Neuronal stem cell (in vitro differentiated cells): ENCODE measurements around the gene USP13.

Experiments used
- DNase-seq: peaks from one replicate; pipeline ENCODE4 v3.0.0-alpha.2; 2013; ENCODE audit warnings: low spot score
- H2AFZ ChIP-seq: one replicate; pipeline ENCODE4 v1.6.1; 2013; ENCODE audit warnings: mild to moderate bottlenecking, low read length, inconsistent platforms
- H2AK5ac ChIP-seq: 2 replicates; pipeline ENCODE4 v1.6.1; 2013; ENCODE audit warnings: low read depth, mild to moderate bottlenecking, inconsistent platforms, low read length, moderate library complexity, mixed read lengths
- H2BK120ac ChIP-seq: 2 replicates; pipeline ENCODE4 v1.6.1; 2013; ENCODE audit warnings: low read depth, mild to moderate bottlenecking, inconsistent platforms, low read length, moderate library complexity, mixed read lengths
- H2BK12ac ChIP-seq: one replicate; pipeline ENCODE4 v1.6.1; 2013; ENCODE audit warnings: low read length, inconsistent platforms
- H2BK15ac ChIP-seq: 2 replicates; pipeline ENCODE4 v1.6.1; 2013; ENCODE audit warnings: mild to moderate bottlenecking, low read length, inconsistent platforms, mixed read lengths
- H2BK5ac ChIP-seq: one replicate; pipeline ENCODE4 v1.6.1; 2013; ENCODE audit warnings: inconsistent platforms, mild to moderate bottlenecking, low read length, moderate library complexity
- H3K14ac ChIP-seq: one replicate; pipeline ENCODE4 v1.6.1; 2013; ENCODE audit warnings: low read length, inconsistent platforms
- H3K18ac ChIP-seq: 2 replicates; pipeline ENCODE4 v1.6.1; 2013; ENCODE audit warnings: low read length, inconsistent platforms
- H3K23ac ChIP-seq: 2 replicates; pipeline ENCODE4 v1.6.1; 2013; ENCODE audit warnings: low read depth, mild to moderate bottlenecking, mixed read lengths, low read length, inconsistent platforms; ENCODE audit not compliant: poor library complexity
- H3K27ac ChIP-seq: replicated peaks from 3 replicates; pipeline ENCODE4 v1.5.1; 2013; ENCODE audit warnings: low read length, inconsistent platforms
- H3K27me3 ChIP-seq, 3 experiments: 2 replicates each; pipeline ENCODE4 v1.6.1; 2013; ENCODE audit warnings: low read length in 3 of 3, mild to moderate bottlenecking in 2 of 3, inconsistent platforms in 1 of 3, low read depth in 1 of 3, mixed read lengths in 1 of 3, moderate library complexity in 1 of 3; ENCODE audit not compliant: control insufficient read depth in 3 of 3, insufficient read depth in 3 of 3
- H3K36me3 ChIP-seq, 2 donors: replicated peaks in 1 of 2; 2 replicates each; pipeline ENCODE4 v1.6.1; 2013; ENCODE audit warnings: low read length in 2 of 2; ENCODE audit not compliant: control insufficient read depth in 2 of 2, insufficient read depth in 2 of 2
- H3K4ac ChIP-seq: 2 replicates; pipeline ENCODE4 v1.6.1; 2013; ENCODE audit warnings: inconsistent platforms, mild to moderate bottlenecking, low read length, moderate library complexity
- H3K4me1 ChIP-seq, 2 donors: 1 replicate in 1 of 2; 2 replicates in 1 of 2; pipeline ENCODE4 v1.6.1; 2013; ENCODE audit warnings: low read length in 2 of 2, low read depth in 1 of 2; ENCODE audit not compliant: control insufficient read depth in 2 of 2, insufficient read depth in 1 of 2
- H3K4me2 ChIP-seq: one replicate; pipeline ENCODE4 v1.6.1; 2013; ENCODE audit warnings: mild to moderate bottlenecking, low read length, inconsistent platforms; ENCODE audit not compliant: insufficient read depth, poor library complexity, severe bottlenecking
- H3K4me3 ChIP-seq, 2 donors: 2 replicates each; pipeline ENCODE4 v1.5.1; 2013; ENCODE audit warnings: low read length in 2 of 2, mild to moderate bottlenecking in 2 of 2, inconsistent platforms in 1 of 2, moderate library complexity in 1 of 2
- H3K79me1 ChIP-seq: one replicate; pipeline ENCODE4 v1.6.1; 2013; ENCODE audit warnings: low read depth, mild to moderate bottlenecking, inconsistent platforms, low read length, moderate library complexity
- H3K9ac ChIP-seq: one replicate; pipeline ENCODE4 v1.6.1; 2013; ENCODE audit warnings: mild to moderate bottlenecking, low read depth, low read length, inconsistent platforms; ENCODE audit not compliant: poor library complexity
- H3K9me3 ChIP-seq, 2 donors: replicated peaks in 1 of 2; 2 replicates each; pipeline versions ENCODE3 to v1.6.1; 2013; ENCODE audit warnings: low read length in 2 of 2, mild to moderate bottlenecking in 2 of 2, inconsistent platforms in 1 of 2, low read depth in 1 of 2, mixed read lengths in 1 of 2, moderate library complexity in 1 of 2; ENCODE audit not compliant: control insufficient read depth in 2 of 2, insufficient read depth in 1 of 2
- H4K8ac ChIP-seq: one replicate; pipeline ENCODE4 v1.6.1; 2013; ENCODE audit warnings: low read depth, mild to moderate bottlenecking, inconsistent platforms, low read length, moderate library complexity
- H4K91ac ChIP-seq: one replicate; pipeline ENCODE4 v1.6.1; 2013; ENCODE audit warnings: low read length, low read depth, mild to moderate bottlenecking, inconsistent platforms; ENCODE audit not compliant: poor library complexity
- WGBS, 2 donors: extraction: QIAGEN DNeasy Blood & Tissue Kit; methylation state at CpG; one replicate each; pipeline ENCODE4 v1.1.7; 2013; ENCODE audit warnings: missing lambda C conversion rate in 2 of 2, mixed read lengths in 1 of 2; ENCODE audit not compliant: insufficient read length in 2 of 2, insufficient replicate concordance in 1 of 2; ENCODE audit errors: extremely low coverage in 2 of 2; 5-methylcytosine and 5-hydroxymethylcytosine counted together

The USP13 gene

DNA sequence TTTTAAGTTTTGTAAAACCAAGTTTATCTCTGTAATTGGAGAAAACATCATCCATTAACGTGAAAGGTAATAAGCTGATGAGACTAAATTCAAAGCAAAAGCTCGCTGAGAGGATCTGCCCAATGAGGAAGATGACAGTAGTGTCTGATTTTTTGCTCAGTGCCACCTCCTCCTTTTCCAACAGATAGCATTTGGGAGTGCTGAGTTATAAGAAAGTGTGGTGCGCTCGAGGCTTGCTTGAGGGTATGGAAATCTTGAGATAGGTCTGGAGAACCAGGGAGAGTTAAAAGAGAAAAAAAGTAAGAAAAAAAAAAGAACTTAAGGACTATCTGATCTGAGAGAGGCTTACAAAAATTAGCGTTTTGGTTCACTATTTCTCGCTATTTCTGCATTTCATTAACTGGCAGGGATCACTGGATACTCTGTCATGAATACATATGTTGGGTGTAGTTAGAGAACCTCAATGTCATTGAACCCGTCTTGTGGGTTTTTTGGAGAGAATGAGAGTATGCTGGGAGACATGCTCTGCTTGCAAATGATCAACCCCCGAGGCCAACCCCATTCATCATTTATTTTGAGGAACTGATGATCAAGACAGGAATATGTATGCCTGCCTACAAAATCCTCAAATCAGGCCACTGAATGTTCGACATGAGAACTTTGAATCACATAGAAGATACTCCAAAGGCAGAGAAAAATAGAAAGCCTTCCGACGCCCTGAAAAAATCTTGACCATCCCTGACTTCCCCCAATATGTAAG, 973 bp upstream of the USP13 start:
- H2BK12ac ChIP-seq = no peak overlapping the region
- H2AK5ac ChIP-seq = no peak overlapping the region
- no peak overlapping the region for H3K18ac ChIP-seq
- H3K27ac ChIP-seq = no peak overlapping the region
- DNase-seq = no peak
- H2AFZ ChIP-seq = peak overlapping the region; percentile 96
- H4K8ac ChIP-seq = no peak overlapping the region
- no peak overlapping the region for H3K9ac ChIP-seq
- H3K4me1 ChIP-seq = peaks cover 2 to 13% of the 10 kb centered on the region in 2 donors
- whole genome bisulfite sequencing, 2 donors = no CpG with 5 or more reads among the region's 11 CpGs
- peak overlapping the region in 1 of 2 donors; percentile 91 for H3K4me3 ChIP-seq
- H3K23ac ChIP-seq = no peak overlapping the region
- no peak overlapping the region for H4K91ac ChIP-seq
- no peak overlapping the region for H2BK5ac ChIP-seq
- H2BK120ac ChIP-seq = no peak overlapping the region
- peaks cover 4% of the 10 kb centered on the region for H3K79me1 ChIP-seq
- H3K36me3 ChIP-seq = peaks cover 0 to 13% of the 10 kb centered on the region in 2 donors
- no peak overlapping the region for H3K4ac ChIP-seq
- peak overlapping the region; percentile 75 for H3K4me2 ChIP-seq
- no peaks in the 10 kb centered on the region for H3K27me3 ChIP-seq
- no peak overlapping the region for H3K14ac ChIP-seq
- no peaks in the 10 kb centered on the region for H3K9me3 ChIP-seq
- H2BK15ac ChIP-seq = no peak overlapping the region

DNA sequence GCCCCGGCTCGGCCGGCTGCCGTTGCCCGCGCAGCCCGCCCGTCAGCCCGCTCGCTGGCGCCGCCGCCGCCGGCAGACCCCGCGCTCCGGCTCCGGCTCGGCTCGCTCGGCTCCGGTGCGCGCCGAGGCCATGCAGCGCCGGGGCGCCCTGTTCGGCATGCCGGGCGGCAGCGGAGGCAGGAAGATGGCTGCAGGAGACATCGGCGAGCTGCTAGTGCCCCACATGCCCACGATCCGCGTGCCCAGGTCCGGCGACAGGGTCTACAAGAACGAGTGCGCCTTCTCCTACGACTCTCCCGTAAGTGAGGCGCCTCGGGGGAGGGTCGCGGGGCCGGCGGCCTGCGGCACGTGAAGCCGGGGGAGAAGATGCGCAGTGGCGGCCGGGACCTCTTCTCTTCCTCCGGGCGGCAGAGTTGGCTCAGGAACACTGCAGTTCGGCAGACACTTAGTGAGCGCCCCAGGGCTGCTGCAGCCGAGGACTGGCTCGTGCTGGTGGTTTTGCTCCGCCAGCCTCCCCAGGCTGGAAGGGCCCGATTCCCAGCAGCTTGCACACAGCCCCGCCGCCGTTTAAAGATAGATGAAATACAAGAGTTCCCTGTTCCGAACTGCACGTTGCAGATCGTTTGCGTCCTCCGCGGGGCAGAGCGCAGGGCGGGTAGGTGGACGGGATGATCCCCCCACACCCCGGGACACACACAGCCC, 407 bp downstream of the USP13 start:
- H3K36me3 ChIP-seq = peaks cover 0 to 18% of the 10 kb centered on the region in 2 donors
- H2BK120ac ChIP-seq = peak overlapping the region; percentile 99
- peak overlapping the region; percentile 100 for H3K18ac ChIP-seq
- DNase-seq = peak; percentile 71
- H3K4me3 ChIP-seq = peak overlapping the region; percentile 91 to 93
- no peaks in the 10 kb centered on the region for H3K27me3 ChIP-seq
- H2AK5ac ChIP-seq = no peak overlapping the region
- peaks cover 2 to 13% of the 10 kb centered on the region in 2 donors for H3K4me1 ChIP-seq
- H2BK12ac ChIP-seq = no peak overlapping the region
- H2BK5ac ChIP-seq = peak overlapping the region; percentile 98
- peaks cover 4% of the 10 kb centered on the region for H3K79me1 ChIP-seq
- peak overlapping the region; percentile 99 for H2BK15ac ChIP-seq
- H4K91ac ChIP-seq = peak overlapping the region; percentile 85
- peak overlapping the region; percentile 97 for H3K23ac ChIP-seq
- peak overlapping the region; percentile 76 for H3K14ac ChIP-seq
- no peaks in the 10 kb centered on the region for H3K9me3 ChIP-seq
- H3K27ac ChIP-seq = peak overlapping the region; percentile 89
- peak overlapping the region; percentile 75 for H3K4me2 ChIP-seq
- no CpG with 5 or more reads among the region's 77 CpGs for WGBS, 2 donors
- no peak overlapping the region for H3K4ac ChIP-seq
- peak overlapping the region; percentile 97 for H4K8ac ChIP-seq
- H3K9ac ChIP-seq = peak overlapping the region; percentile 99
- H2AFZ ChIP-seq = peak overlapping the region; percentile 96

GRCh38 chr3:179655236-179655635, 2.4 kb downstream of the USP13 start:
- Histone ChIP-seq H3K4me3 (no peak overlapping the region), H2BK12ac (no peak overlapping the region), H3K4me1 (peaks cover 2 to 13% of the 10 kb centered on the region in 2 donors), H2AFZ (no peak overlapping the region), H3K9me3 (no peaks in the 10 kb centered on the region), H3K23ac (no peak overlapping the region), H3K4me2 (no peak overlapping the region), H2AK5ac (no peak overlapping the region), H3K14ac (no peak overlapping the region), H2BK15ac (no peak overlapping the region), H4K91ac (no peak overlapping the region), H3K79me1 (peaks cover 4% of the 10 kb centered on the region), H3K18ac (no peak overlapping the region), H3K27me3 (no peaks in the 10 kb centered on the region), H3K36me3 (peaks cover 0 to 18% of the 10 kb centered on the region in 2 donors), H2BK120ac (no peak overlapping the region), H3K4ac (no peak overlapping the region), H2BK5ac (no peak overlapping the region), H3K27ac (no peak overlapping the region), H4K8ac (no peak overlapping the region), H3K9ac (no peak overlapping the region)
- WGBS, 2 donors = no CpG with 5 or more reads among the region's 2 CpGs
- no peak for DNase-seq

- Histone ChIP-seq H3K18ac (no peak overlapping the region), H2AK5ac (no peak overlapping the region), H4K91ac (no peak overlapping the region), H3K9ac (no peak overlapping the region), H3K79me1 (peaks cover 5% of the 10 kb centered on the region), H3K4me2 (no peak overlapping the region), H3K4me1 (peaks cover 9 to 12% of the 10 kb centered on the region in 2 donors), H2BK12ac (no peak overlapping the region), H3K14ac (no peak overlapping the region), H2AFZ (no peak overlapping the region), H3K4me3 (no peak overlapping the region), H3K27me3 (no peaks in the 10 kb centered on the region), H2BK15ac (no peak overlapping the region), H3K27ac (no peak overlapping the region), H4K8ac (no peak overlapping the region), H3K4ac (no peak overlapping the region), H3K36me3 (peaks cover 0 to 18% of the 10 kb centered on the region in 2 donors), H3K23ac (peak overlapping the region; percentile 14), H2BK5ac (no peak overlapping the region), H2BK120ac (no peak overlapping the region), H3K9me3 (no peaks in the 10 kb centered on the region)
- no CpG with 5 or more reads among the region's 2 CpGs for WGBS, 2 donors
- no peak for DNase-seq
These were observed 5.8 kb downstream of the USP13 start for GRCh38 chr3:179658606-179659005.
